ENCODE data around the gene NGFR.

Gene NGFR

GRCh38 chr17:49520386-49521087 is 25.4 kb downstream of the NGFR start:
- in situ Hi-C loops (cut with HindIII; ENCODE audit: low sequenced_read_pairs), result no loop called here
- TF ChIP-seq CTCF (IDR thresholded peaks at IDR 0.05; ENCODE audit: low read depth, low read length), result no peak
- no peak overlapping the region for H3K4me3 ChIP-seq (ENCODE audit: low read depth, low read length)
- no peak for DNase-seq (ENCODE audit: low read depth, low spot score)

GRCh38 chr17:49521088-49521450 is 26.0 kb downstream of the NGFR start:
- in situ Hi-C loops (cut with HindIII; ENCODE audit: low sequenced_read_pairs), result no loop called here

DNA sequence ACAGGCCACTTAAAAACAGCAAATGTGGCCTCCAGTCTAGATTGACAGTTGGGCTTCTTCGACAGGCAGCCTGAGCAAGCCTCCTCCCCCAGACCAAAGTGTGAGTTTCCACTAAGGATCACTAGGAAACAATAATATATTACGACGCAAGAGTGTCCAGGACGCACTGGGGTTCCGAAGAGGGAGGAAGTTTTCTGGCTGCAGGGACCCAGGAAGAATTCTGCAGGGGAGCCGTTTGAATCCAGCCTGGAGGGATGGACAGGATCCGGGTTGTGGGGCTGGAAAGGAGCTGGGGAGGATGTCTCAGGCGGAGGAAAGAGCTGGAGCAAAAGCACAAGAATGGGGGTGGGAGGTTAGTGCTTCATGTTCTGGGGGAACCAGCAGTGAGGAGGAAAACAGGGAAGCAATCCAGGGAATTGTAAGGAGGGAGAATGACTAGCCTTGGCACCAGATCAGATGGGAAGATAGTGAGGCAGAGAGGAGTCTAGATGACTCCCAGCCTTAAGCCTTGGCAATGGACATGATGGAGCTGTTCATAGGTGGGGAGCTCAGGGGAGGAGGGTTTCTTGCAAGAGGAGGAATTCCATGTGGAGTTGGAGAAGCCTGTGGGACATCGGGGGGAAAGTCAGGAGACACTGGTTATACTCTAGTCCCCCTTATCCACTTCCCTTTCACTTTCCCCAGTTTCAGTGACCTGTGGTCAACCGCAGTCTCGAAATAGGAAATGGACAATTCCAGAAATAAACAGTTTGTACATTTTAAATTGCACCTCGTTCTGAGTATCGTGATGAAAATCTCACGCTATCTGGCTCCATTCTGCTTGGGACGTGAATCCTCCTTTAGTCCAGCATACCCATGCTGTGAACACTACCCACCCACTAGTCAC is 26.6 kb downstream of the NGFR start:
- no peak for TF ChIP-seq CTCF (IDR thresholded peaks at IDR 0.05; ENCODE audit: low read depth, low read length)
- no peak overlapping the region for H3K4me3 ChIP-seq (ENCODE audit: low read depth, low read length)
- no peak for DNase-seq (ENCODE audit: low read depth, low spot score)
- in situ Hi-C loops (cut with HindIII; ENCODE audit: low sequenced_read_pairs), result no loop called here

More at GRCh38 chr17:49521088-49521450, 26.0 kb downstream of the NGFR start:
- DNase-seq (ENCODE audit: low read depth, low spot score), result no peak
- no peak overlapping the region for H3K4me3 ChIP-seq (ENCODE audit: low read depth, low read length)
- TF ChIP-seq CTCF (IDR thresholded peaks at IDR 0.05; ENCODE audit: low read depth, low read length), result no peak

DNA sequence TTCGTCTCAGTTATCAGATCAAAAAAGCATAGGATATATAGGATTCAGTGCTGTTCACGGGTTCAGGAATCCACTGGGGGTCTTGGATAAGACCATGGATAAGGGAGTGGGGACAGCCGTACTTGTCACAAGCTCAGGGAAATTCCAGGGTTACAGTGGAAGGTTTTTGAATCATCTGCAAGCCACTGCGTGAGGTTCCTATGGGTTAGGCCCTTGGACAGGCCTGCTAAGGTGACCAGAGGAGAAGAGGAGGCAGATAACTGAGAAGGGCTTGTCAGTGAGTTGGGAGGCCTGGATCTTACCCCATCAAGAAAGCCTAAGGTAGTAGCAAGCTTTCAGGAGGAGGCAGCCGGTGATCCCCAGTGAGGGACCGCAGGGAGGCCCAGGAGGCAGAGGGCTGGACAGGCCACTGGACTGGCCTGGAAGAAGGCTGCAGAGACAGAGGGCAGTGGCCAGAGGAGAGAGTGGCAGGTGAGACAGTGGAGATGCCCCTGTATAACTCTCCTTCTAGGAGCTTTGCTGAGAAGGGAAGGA is 27.3 kb downstream of the NGFR start:
- in situ Hi-C loops (cut with HindIII; ENCODE audit: low sequenced_read_pairs), result no loop called here
- no peak for TF ChIP-seq CTCF (IDR thresholded peaks at IDR 0.05; ENCODE audit: low read depth, low read length)
- DNase-seq (ENCODE audit: low read depth, low spot score), result no peak

DNA sequence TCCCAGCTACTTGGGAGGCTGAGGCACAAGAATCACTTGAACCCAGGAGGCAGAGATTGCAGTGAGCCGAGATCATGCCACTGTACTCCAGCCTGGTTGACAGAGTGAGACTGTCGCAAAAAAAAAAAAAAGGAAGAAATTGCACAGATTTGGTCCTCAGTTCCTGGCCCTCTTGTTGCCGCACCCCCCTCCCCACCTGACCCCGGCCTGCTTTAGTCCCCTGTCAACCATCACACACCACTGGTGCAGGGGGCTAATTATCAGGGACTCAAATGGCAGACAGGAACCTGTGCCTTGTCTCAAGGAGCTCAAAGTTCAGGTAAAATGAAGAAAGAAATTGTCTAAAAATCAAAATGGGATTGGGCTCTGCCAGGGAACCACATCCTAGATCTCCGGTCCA is 28.1 kb downstream of the NGFR start:
- no peak overlapping the region for H3K4me3 ChIP-seq (ENCODE audit: low read depth, low read length)
- in situ Hi-C loops (cut with HindIII; ENCODE audit: low sequenced_read_pairs), result no loop called here
- no peak for TF ChIP-seq CTCF (IDR thresholded peaks at IDR 0.05; ENCODE audit: low read depth, low read length)
- no peak for DNase-seq (ENCODE audit: low read depth, low spot score)

More for the DNA sequence above, 27.3 kb downstream of the NGFR start:
- no peak overlapping the region for H3K4me3 ChIP-seq (ENCODE audit: low read depth, low read length)

GRCh38 chr17:49523706-49524472 is 28.8 kb downstream of the NGFR start:
- no peak for DNase-seq (ENCODE audit: low read depth, low spot score)
- TF ChIP-seq CTCF (IDR thresholded peaks at IDR 0.05; ENCODE audit: low read depth, low read length), result no peak
- in situ Hi-C loops (cut with HindIII; ENCODE audit: low sequenced_read_pairs), result no loop called here

More at GRCh38 chr17:49523706-49524472, 28.8 kb downstream of the NGFR start:
- no peak overlapping the region for H3K4me3 ChIP-seq (ENCODE audit: low read depth, low read length)
